GM19035 (cell line): ENCODE results near the gene OGFR.

Source experiments
- ATAC-seq: cut with Tn5 transposase; IDR thresholded peaks from one replicate; pipeline ENCODE4 v1.9.1; 2021; ENCODE audit not compliant: unreplicated experiment

OGFR gene

DNA sequence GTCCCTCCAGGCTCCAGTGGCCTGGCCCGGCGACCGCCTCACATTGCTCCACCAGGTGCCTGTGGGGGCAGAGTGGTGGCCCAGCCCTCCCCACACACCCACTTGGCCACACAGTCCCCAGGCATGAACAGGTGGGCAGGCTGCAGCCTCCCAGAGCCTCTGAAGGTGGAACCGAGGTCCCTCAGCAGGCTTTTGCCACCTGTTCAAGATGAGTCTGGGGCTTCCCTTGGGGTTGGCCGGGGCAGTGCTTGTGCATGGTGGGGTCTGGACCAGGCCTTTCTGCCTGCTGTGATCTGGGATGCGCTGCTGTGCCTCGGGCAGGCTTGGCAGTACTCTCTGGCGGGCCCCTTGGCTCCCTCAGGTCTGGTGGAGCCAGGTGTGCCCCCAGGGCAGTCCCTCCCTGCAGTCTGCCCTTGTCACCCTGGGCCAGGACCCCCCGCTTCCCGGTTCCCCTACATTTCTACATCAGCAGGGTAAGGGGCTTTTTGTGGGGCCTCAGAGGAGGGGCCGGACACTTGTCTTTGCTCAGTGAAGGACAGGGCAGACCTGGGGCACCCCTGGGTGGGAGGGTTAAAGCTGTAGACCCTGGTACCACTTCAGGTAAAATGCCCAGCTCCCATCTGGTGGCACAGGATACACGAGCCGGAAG, 9.5 kb downstream of the OGFR start:
- no peak for ATAC-seq

DNA sequence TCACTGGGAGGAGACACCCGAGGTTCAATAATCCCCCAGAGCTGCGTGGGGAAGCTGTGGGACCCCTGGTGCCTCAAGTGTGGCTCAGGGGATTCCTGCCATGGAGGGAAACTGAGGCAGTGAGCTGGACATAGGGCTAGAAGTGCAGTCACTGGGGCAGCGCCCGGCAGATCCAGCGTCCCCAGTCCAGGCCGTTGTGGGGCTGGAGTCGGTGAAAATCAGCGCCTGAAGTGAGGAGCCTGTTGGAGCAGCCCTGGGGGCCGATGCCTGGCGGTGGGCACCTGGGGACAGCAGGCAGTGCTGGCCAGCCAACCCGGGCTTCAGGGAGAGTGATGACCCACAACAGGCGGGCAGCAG, 10.1 kb downstream of the OGFR start:
- no peak for ATAC-seq

DNA sequence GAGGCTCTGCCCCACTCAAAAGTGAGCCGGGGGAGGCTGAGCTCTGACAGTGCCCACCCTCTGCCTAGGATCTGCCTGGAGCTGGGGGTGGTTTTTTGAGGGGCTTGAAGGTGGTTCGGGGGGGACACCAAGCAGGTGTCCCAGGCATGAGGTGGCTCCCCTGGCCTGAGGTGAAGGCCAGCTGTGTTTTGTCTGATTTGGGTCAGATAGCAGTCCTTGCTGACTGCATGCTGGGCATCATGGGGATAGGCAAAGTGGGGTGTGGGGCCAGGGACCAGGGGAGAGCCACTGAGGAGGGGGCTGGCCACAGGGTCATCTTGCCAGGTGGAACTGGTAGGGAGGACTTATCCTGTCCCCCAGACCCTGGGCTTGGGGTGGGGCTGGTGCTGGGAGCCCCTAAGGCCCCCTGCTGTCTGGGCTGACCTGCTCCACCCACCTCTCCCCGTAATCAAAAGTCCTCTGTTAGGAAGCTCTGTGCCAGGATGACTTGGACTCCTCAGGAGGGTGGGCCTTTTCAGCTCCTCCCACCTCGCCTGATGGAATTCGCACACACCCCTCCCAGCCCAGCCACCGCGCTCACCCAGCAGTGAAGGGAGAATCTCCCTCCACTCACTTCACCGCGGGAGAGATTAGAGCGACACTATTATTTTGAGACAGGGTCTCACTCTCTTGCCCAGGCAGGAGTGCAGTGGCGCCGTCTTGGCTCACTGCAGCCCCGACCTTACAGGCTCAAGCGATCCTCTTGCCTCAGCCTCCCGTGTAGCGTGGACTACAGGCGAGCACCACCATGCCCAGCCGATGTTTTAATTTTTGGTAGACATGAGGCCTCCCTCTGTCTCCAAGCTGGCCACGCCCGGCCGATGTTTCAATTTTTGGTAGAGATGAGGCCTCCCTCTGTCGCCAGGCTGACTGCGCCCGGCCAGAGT, 10.7 kb downstream of the OGFR start:
- ATAC-seq = no peak

DNA sequence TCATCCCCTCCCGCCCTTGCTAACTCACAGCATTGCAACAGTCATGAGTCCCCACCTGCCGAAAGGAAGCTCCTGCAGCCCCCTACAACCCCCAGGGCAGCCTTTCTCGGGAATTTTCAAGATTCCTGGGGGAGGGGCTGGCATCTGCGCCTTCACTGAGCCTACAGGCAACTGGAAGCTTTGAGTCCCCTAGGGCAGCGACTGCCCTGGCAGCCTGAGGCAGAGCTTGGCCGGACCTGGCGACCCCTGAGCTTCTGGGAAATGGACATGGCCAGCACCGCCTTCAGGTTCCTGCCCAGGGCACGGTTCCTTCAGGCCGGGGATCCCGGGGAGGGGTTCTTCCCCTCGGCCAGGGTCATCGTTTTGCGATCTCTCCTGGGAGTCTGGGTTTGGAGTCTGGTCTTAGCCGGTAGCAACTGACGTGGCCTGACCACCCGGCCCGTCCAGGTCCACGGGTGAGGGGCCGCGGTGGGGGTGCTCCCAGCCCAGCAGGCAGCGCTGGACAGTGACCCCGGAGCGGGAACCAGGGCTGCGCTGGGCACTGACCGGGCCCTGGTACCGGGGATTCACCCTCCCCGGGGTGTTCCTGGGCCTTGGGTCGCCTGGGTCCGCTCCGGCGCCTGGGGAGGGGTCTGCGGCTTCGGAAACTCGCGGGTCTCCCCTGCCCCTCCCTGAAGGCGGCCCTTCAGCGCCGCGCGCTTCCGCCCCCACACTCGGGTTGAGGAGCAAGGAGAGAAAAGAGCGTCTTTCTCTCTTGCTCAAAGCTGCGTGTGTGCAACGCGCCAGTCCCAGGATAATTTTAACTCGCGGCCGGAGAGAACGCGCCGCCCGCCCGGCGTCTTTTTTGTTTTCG, 11.6 kb downstream of the OGFR start:
- ATAC-seq = no peak

DNA sequence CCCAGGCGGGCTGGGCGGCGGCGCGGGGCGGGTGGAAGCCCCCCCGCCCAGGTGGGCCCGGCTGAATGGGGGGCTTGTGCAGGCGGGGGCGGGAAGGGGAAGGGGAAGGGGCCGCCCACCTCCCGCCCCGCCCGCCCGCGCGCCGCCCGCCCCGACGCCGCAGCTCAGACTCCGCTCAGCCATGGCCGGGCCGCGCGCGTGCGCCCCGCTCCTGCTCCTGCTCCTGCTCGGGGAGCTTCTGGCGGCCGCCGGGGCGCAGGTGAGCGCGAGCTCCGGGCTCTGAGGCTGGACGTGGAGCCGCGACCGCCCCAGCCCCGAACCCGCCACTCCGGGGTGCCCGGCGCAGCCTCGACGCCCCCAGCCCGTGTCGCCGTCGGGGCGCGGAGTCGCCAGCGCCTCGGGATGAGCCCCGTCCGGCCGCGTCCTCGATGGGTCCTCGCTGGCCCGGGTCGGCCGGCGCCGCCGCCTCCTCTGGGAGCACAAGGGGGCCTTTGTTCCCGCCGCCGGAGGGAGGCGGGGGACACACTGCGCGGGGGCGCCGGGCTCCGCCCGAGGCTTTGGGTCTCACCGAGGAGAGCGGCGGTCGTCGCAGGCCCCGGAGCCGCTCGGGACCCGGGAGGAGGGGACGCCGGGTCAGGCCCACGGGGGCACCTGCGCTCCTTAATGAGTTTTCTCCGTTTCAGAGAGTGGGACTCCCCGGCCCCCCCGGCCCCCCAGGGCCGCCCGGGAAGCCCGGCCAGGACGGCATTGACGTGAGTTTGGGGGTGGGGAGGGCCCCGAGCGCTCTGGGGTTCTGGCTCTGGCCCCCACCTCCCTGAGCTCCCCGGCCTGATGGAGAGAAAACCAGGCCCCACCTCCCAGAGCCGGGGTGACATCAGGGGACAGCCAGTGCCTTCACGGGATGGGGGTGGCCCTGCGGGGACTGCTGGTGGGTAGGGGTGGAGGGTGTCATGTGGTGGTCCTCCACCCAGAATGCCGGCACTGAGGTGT, 12.5 kb downstream of the OGFR start, which contains the start of gene COL9A3:
Gene COL9A3, plus strand, starts transcription at position 167 of the 990 bp plus-strand sequence. Its CDS starts 15 bp downstream, at position 182.
- ATAC-seq = no peak

DNA sequence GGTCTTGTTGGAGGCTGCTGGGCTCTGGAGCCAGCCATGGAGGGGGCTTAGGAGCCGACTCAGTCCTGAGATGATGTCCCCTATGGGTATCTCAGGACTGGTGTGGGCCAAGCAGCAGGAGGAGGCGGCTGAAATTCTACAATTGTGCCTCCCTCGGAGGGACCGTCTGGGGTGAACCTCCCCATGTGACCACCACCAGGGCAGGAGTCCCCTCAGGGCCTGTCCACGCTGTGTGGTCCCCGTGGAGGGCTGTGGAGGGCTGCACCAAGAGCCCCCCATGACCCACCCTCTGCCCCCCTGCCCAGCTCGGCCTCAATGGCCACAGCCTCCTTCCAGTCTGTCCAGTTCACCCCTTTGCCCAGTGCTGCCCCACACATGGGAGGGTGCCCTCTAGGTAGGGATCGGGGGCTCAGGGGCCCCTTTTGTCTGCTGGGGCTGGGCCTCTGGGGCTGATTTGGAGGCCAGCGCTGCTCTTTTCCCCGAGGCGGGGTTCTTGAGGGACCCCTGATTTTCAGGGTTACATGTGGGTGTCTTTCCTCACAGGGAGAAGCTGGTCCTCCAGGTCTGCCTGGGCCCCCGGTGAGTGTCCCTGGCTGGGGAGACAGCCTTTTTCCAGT, 13.4 kb downstream of the OGFR start:
- ATAC-seq = no peak

DNA sequence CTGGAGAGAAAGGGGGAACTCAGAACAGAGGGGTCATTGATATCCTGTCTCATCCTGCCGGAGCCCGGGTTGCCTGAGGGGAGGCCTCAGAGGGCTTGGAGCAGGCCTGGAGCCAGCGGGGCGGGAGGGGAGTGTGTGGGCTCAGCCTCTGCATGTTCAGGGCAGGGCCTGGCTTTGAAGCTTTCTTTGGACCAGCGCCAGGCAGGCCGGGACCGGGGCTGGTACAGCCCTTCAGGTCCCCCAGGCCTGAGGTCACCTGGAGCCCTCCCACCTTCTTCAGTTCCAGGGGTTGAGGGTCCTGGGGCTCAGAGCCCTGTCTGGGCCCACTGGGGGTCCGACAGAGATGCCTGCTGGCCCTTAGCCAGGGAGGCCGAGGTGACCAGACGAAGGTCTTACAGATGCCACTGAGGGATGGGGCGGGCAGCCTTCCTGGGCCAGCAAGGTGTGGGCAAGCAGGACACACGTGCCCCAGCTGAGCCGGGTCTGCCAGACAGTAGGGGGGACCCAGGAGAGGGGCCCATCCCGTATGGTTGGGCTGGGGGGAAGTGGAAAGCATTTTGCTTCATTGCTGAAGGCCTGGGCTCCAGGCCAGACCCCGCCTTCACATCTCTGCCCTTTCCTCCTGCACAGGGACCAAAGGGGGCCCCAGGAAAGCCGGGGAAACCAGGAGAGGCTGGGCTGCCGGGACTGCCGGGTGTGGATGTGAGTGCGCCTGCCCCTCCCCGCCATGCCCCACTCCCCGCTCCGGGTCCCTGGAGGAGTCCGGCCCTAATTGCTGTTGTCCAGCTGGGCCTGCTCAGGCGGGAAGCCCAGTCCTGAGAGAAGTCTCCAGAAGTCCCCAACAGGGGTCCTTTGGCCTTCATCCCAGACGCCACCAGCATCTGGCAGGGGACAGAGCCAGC, 14.2 kb downstream of the OGFR start:
- no peak for ATAC-seq

DNA sequence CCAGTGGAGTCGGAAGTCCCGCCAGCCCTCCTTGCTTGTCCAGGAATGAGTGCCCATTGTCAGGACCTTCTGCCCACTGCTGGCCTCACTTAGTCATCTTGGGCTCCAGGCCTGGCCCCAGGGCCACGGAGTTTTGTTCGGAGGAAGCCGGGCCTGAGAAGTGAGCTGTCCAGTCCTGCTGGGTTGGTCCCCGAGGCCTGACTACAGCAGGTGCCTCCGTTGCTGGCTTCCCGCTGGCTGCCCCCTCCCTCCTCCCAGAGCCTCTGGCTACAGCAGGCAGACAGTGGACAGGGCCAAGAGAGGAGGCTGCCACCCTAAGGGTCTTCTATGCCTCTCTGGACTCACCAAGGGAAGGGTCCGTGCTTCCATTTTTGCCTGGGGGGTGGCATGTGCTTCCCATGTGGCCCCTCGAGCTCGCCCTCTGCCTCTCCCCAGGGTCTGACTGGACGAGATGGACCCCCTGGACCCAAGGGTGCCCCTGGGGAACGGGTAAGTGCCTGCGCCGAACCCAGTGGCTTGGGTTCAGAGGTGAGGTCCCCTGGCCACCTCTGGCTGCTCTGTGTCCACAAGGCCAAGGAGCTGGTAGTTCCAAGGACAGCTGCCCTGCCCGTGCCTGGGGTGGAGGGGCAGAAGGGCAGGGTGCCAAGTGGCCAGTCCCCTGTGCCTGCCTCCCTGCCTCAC, 15.0 kb downstream of the OGFR start:
- no peak for ATAC-seq

DNA sequence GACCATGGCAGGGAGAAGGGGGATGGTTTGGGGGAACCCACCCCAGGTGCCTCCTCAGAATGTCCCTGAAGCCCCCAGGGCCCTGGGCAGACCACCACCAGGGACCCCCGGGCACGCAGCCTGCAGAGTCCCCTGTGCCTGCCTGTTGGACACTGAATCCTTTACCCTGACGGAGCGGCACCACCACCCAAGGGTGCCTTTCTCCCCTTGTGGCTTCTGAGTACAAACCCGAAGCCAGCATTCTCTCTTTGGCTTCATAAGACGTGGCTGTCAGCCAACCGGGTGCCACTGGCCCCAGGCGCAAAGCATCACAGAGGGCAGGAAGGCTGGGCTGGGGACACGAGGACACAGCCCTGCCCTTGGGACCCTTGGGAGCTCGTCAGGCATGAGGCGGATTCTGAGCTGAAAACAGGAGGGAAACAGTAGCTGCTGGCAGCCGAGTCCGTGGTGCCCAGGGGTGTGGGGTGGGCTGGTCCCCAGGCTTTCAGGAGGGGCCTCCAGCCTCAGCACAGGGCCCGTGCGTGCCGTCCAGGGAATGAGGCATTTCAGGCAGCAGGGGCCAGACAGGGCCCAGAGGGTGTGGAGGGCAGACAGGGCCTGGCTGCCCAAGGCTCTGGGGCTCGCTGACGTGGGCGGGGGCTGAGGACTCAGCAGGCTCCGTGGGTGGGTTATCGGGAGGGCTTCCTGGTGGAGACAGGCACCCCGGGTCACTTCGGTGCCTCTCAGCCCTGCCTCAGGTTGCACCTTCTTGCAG, 15.8 kb downstream of the OGFR start:
- ATAC-seq = no peak

DNA sequence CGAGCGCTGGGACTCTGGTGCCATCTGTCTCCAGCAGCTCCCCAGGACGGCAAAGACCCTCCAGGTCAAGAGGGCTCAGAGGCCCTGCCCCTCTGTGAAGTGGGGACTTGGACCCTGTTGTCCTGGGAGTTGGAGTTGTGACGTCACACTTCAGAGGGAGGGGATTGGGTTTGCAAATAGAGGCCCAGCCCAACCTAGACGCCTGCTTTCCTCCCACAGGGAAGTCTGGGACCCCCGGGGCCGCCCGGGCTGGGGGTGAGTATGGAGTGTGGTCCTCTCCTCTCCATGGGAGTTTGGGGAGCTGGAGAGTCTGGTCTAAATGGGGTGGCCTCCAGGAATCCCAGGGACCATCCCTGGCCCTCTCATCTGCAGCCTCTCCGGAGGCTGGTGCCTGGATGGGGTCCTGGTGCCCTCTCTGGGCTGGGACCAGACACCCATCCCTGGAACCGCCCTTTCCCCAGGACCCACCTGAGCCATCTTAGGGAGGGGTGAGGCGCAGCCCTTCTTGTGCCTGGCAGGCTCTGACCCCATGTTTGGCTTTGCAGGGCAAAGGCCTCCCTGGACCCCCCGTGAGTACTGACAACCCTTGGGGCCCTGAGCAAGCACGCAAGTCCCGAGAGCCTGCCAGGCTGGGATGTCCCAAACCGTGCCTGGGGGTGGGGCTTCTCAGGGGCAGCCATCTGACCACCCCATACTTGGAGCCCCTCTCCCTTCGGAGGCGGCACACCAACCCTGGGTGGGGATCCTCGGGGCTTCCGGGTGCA, 16.5 kb downstream of the OGFR start:
- no peak for ATAC-seq

DNA sequence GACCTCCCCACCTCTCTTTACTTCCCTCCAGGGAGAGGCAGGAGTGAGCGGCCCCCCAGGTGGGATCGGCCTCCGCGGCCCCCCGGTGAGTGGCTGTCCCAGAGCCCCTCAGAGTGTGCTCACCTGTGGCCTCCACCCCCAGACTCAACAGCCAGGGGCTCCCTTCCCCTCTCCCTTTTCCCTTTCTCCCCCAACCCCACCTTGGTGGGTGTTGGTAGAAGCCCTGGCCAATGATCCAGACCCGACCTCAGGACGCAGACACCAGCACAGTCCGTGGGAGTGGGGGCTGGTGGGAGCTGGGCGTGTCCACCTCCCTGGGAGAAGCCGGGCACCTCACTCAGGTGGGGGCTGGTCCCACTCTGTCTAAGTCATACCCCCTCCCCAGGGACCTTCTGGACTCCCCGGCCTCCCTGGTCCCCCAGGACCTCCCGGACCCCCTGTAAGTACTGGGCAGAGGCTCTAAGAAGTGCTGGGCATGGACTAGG, 17.1 kb downstream of the OGFR start:
- ATAC-seq = no peak

DNA sequence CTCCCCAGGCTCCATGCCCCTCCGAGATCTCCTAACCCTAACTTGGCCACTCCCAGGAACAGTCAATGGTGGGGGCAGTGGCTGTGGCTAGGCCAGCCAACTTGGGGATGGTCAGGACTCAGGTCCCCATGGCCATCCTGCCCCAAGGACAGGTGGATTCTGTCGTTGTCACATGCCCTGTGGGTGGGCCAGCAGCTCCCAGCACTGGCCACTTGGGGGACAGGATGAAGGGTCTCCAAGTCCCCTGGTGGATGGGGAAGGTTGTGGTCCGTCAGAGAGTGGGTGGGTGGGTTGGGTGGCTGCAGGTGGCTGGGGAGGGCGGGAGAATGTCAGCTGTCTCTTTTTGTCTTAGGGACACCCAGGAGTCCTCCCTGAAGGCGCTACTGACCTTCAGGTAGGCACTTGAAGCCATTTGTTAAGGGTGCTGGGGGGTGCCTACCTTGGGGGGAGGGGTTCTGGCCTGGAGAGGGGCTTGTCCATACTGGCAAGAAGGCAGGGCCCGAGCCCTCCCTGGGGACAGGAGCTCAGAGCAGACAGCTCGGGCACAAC, 17.7 kb downstream of the OGFR start:
- ATAC-seq = no peak

DNA sequence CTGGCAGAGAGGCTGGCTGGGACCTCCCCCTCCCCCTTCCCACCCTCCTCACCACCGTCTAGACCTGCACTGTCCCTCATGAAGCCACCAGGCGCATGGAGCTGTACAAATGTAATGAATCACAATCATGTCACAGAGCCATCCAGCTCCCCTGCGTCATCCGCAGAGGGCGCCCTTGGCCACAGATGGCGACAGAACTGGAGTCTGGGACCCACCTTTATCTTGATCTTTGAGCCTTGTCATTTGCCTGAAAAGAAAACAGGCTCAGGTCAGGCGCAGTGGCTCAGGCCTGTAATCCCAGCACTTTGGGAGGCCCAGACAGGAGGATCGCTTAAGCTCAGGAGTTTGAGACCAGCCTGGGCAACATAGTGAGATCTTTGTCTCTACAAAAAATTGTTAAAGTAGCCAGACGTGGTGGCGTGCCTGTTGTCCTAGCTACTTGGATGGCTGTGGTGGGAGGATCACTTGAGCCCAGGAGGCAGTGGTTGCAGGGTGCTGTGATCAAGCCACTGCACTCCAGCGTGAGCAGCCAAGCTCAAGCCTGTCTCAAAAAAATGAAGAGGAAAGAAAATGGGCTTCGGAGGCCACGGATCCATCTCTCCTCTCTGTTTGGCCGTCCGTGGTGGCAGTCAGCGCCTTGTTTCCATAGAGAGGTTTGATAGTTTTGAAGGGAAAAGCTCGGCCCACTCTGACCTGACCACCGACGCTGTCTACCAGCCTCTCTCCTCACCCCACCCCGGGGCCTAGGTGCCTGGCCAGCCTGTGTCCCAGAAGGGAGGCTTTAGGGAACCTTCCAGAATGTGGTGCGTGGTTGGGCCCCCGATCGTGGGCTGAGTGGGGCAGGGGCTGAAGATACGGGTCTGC, 18.4 kb downstream of the OGFR start:
- no peak for ATAC-seq

DNA sequence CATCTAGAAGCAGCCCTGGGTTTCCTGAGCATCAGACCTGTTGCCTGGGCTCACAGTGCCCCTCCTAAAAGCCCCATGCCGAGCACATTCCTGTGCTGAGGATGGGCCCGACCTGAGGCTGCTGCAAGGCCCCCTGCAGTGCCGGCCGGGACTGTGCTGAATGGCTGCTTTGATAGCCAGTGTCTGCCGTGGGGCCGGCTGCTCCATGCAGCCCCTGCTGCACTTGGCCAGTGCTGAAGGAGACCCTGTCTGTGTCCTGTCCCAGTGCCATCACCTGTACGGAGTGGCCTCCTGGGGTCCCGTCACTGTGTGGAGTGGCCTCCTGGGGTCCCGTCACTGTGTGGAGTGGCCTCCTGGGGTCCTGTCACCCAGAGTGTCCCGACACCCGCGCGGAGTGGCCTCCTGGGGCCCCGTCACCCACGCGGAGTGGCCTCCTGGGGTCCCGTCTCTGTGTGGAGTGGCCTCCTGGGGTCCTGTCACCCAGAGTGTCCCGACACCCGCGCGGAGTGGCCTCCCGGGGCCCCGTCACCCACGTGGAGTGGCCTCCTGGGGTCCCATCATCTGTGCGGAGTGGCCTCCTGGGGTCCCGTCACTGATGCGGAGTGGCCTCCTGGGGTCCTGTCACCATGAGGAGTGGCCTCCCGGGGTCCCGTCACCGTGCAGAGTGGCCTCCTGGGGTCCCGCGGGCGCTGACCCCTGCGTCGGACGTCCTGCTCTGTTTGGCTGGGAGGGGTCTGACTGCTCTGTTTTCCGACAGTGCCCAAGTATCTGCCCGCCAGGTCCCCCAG, 19.2 kb downstream of the OGFR start:
- no peak for ATAC-seq
